Activated CD4-positive, alpha-beta memory T cell treated with anti-CD3 and anti-CD28 coated beads for 36 hours (primary cell): ENCODE results near the gene PISD. TPM values are rescaled to one million over a fixed set of nuclear protein-coding genes. Genes with fewer than 3 reads are reported as not detected.
"Not testable (repeated sequence)": the region's sequence is repeated elsewhere in the genome, so short reads cannot be mapped to it uniquely, and the experiment has no call there.

Experiments used
- CTCF ChIA-PET: fragments of 350-600 bp; sonication (Branson Sonifier 250); formaldehyde crosslinking; loops from one replicate; lab custom pipeline; 2021; ENCODE audit warnings: antibody characterized with exemption, inconsistent platforms; lab: Charles Lee
- POLR2A ChIA-PET: fragments of 350-600 bp; sonication (Branson Sonifier 250); formaldehyde crosslinking; loops from one replicate; lab custom pipeline; 2021; ENCODE audit warnings: antibody characterized with exemption; lab: Charles Lee
- DNase-seq: peaks from one replicate; pipeline ENCODE4 v3.0.0-alpha.2; 2020
- H3K27ac Mint-ChIP-seq: one replicate; pipeline ENCODE4 v1.8.0; 2021; ENCODE audit warnings: mixed read lengths
- H3K27me3 Mint-ChIP-seq: one replicate; pipeline ENCODE4 v1.8.0; 2021; ENCODE audit warnings: mixed read lengths
- H3K36me3 Mint-ChIP-seq: one replicate; pipeline ENCODE4 v1.8.0; 2021; ENCODE audit warnings: mixed read lengths
- H3K4me1 Mint-ChIP-seq: one replicate; pipeline ENCODE4 v1.8.0; 2021; ENCODE audit warnings: low read depth, mixed read lengths
- H3K4me3 Mint-ChIP-seq: one replicate; pipeline ENCODE4 v1.8.0; 2021; ENCODE audit warnings: mild to moderate bottlenecking, mixed read lengths
- H3K9me3 Mint-ChIP-seq: one replicate; pipeline ENCODE4 v1.8.0; 2021; ENCODE audit warnings: mixed read lengths
- intact Hi-C: fragments of 100-400 bp; cut with micrococcal nuclease; formaldehyde crosslinking; loops from one replicate; pipeline ENCODE4 v1.15.1; 2023
- total RNA-seq, 2 experiments: library from RNA; stranded (reverse); gene quantifications; one replicate each; pipeline ENCODE4 v1.2.3, GENCODE V29; 2021

Gene PISD
- total RNA-seq, result 10 to 100 TPM; 39.4 to 40.2 TPM

- intact Hi-C loops, result loop anchor here (1.0 to 10.0 kb wide), 9 partner anchors 15 to 813 kb away; partner anchors contain the start of genes FBXO7, PRR14L, SFI1 and YWHAH
- DNase-seq, result peak; percentile 98
- ChIA-PET CTCF (interaction anchor here (0.8 to 6.5 kb wide), 11 partner anchors 14 to 310 kb away, joined by 3 to 76 read pairs (median 3); partner anchors contain the start of gene DEPDC5), POLR2A (interaction anchor here (0.8 to 2.4 kb wide), 12 partner anchors 15 to 372 kb away, joined by 3 to 15 read pairs (median 6); partner anchors contain the start of genes DEPDC5, PIK3IP1 and PRR14L)
- H3K9me3 Mint-ChIP-seq, result no peaks in the 10 kb centered on the region
- peaks cover 35% of the 10 kb centered on the region for H3K4me1 Mint-ChIP-seq
- peak within 1 kb of the TSS; percentile 94 for H3K27ac Mint-ChIP-seq
- peaks cover 5% of the 10 kb centered on the region for H3K36me3 Mint-ChIP-seq
- peaks cover 2% of the 10 kb centered on the region for H3K27me3 Mint-ChIP-seq
- H3K4me3 Mint-ChIP-seq, result peak within 1 kb of the TSS; percentile 98
Observed at GRCh38 chr22:31661851-31662667, at the start of gene PISD. TSS of gene PISD (minus strand) at chr22:31662215. CDS start at chr22:31662208, 7 bp downstream.

- DNase-seq, POLR2A ChIA-PET, H3K27ac Mint-ChIP-seq, intact Hi-C loops, H3K4me3 Mint-ChIP-seq, H3K27me3 Mint-ChIP-seq, H3K9me3 Mint-ChIP-seq, CTCF ChIA-PET, H3K4me1 Mint-ChIP-seq: not testable (repeated sequence)
- H3K36me3 Mint-ChIP-seq, result peaks cover 39% of the 10 kb centered on the region
Observed at GRCh38 chr22:31711226-31711625, 49.2 kb upstream of the PISD start.

- ChIA-PET CTCF (interaction anchor here (0.5 kb wide), 1 partner anchor 24 kb away, joined by 3 read pairs; no protein-coding TSS in a partner anchor), POLR2A (no interaction called here)
- Mint-ChIP-seq H3K27ac (no peak overlapping the region), H3K36me3 (peaks cover 27% of the 10 kb centered on the region), H3K27me3 (no peaks in the 10 kb centered on the region), H3K4me3 (no peak overlapping the region), H3K9me3 (no peaks in the 10 kb centered on the region), H3K4me1 (no peaks in the 10 kb centered on the region)
- no peak for DNase-seq
- intact Hi-C loops, result no loop called here
Observed at GRCh38 chr22:31707519-31707918, 45.5 kb upstream of the PISD start.

- Mint-ChIP-seq H3K9me3 (no peaks in the 10 kb centered on the region), H3K27me3 (no peaks in the 10 kb centered on the region), H3K4me1 (peaks cover 20% of the 10 kb centered on the region), H3K36me3 (peaks cover 34% of the 10 kb centered on the region), H3K4me3 (no peak overlapping the region), H3K27ac (peak overlapping the region; percentile 47)
- intact Hi-C loops, result no loop called here
- ChIA-PET POLR2A (no interaction called here), CTCF (interaction anchor here (1.4 kb wide), 1 partner anchor 29 kb away, joined by 8 read pairs; no protein-coding TSS in a partner anchor)
- no peak for DNase-seq
Observed at GRCh38 chr22:31695423-31695822, 33.4 kb upstream of the PISD start.

- POLR2A ChIA-PET, intact Hi-C loops, H3K27ac Mint-ChIP-seq, DNase-seq, CTCF ChIA-PET, H3K4me3 Mint-ChIP-seq, H3K27me3 Mint-ChIP-seq, H3K9me3 Mint-ChIP-seq: not testable (repeated sequence)
- Mint-ChIP-seq H3K36me3 (peaks cover 33% of the 10 kb centered on the region), H3K4me1 (peaks cover 20% of the 10 kb centered on the region)
Observed at GRCh38 chr22:31694046-31694445, 32.0 kb upstream of the PISD start.

- Mint-ChIP-seq H3K36me3 (peaks cover 36% of the 10 kb centered on the region), H3K9me3 (no peaks in the 10 kb centered on the region), H3K4me3 (no peak overlapping the region), H3K27ac (peak overlapping the region; percentile 60), H3K27me3 (no peaks in the 10 kb centered on the region), H3K4me1 (peaks cover 20% of the 10 kb centered on the region)
- ChIA-PET CTCF (interaction anchor here (1.0 kb wide), 1 partner anchor 29 kb away, joined by 4 read pairs; no protein-coding TSS in a partner anchor), POLR2A (no interaction called here)
- intact Hi-C loops, result no loop called here
- DNase-seq, result no peak
Observed at GRCh38 chr22:31692186-31692886, 30.3 kb upstream of the PISD start.

- peaks cover 37% of the 10 kb centered on the region for H3K36me3 Mint-ChIP-seq
- no peaks in the 10 kb centered on the region for H3K9me3 Mint-ChIP-seq
- no peak overlapping the region for H3K4me3 Mint-ChIP-seq
- ChIA-PET CTCF (no interaction called here), POLR2A (interaction anchor here (0.6 to 1.2 kb wide), 2 partner anchors 29 to 105 kb away, joined by 3 read pairs; partner anchors contain the start of gene PISD)
- intact Hi-C loops, result no loop called here
- H3K27me3 Mint-ChIP-seq, result no peaks in the 10 kb centered on the region
- peaks cover 20% of the 10 kb centered on the region for H3K4me1 Mint-ChIP-seq
- DNase-seq, result no peak
- no peak overlapping the region for H3K27ac Mint-ChIP-seq
Observed at GRCh38 chr22:31691408-31691807, 29.4 kb upstream of the PISD start.

GRCh38 chr22:31683181-31684105 is 21.4 kb upstream of the PISD start:
- intact Hi-C loops, result no loop called here
- peak overlapping the region; percentile 23 for H3K27ac Mint-ChIP-seq
- CTCF ChIA-PET, result interaction anchor here (2.2 to 2.5 kb wide), 2 partner anchors 15 to 18 kb away, joined by 9 read pairs; no protein-coding TSS in a partner anchor
- no peak for DNase-seq
- H3K27me3 Mint-ChIP-seq, result no peaks in the 10 kb centered on the region
- no peaks in the 10 kb centered on the region for H3K9me3 Mint-ChIP-seq
- no peak overlapping the region for H3K4me3 Mint-ChIP-seq
- H3K36me3 Mint-ChIP-seq, result peaks cover 20% of the 10 kb centered on the region
- POLR2A ChIA-PET, result no interaction called here
- H3K4me1 Mint-ChIP-seq, result no peaks in the 10 kb centered on the region

GRCh38 chr22:31682751-31683150 is 20.7 kb upstream of the PISD start:
- Mint-ChIP-seq H3K27ac (no peak overlapping the region), H3K4me3 (no peak overlapping the region), H3K27me3 (no peaks in the 10 kb centered on the region), H3K9me3 (no peaks in the 10 kb centered on the region), H3K4me1 (peaks cover 2% of the 10 kb centered on the region), H3K36me3 (peaks cover 16% of the 10 kb centered on the region)
- ChIA-PET CTCF (interaction anchor here (2.2 to 2.5 kb wide), 2 partner anchors 14 to 17 kb away, joined by 9 read pairs; no protein-coding TSS in a partner anchor), POLR2A (no interaction called here)
- intact Hi-C loops, result no loop called here
- no peak for DNase-seq

GRCh38 chr22:31681349-31682345 is 19.6 kb upstream of the PISD start:
- no peak for DNase-seq
- ChIA-PET POLR2A (no interaction called here), CTCF (interaction anchor here (1.2 to 2.5 kb wide), 4 partner anchors 13 to 289 kb away, joined by 4 to 11 read pairs (median 9); no protein-coding TSS in a partner anchor)
- intact Hi-C loops, result no loop called here
- no peaks in the 10 kb centered on the region for H3K9me3 Mint-ChIP-seq
- H3K27ac Mint-ChIP-seq, result no peak overlapping the region
- H3K4me3 Mint-ChIP-seq, result no peak overlapping the region
- H3K27me3 Mint-ChIP-seq, result no peaks in the 10 kb centered on the region
- peaks cover 13% of the 10 kb centered on the region for H3K36me3 Mint-ChIP-seq
- H3K4me1 Mint-ChIP-seq, result peaks cover 6% of the 10 kb centered on the region
